NCI-H345 treated with DMSO at 0.1 percent for 48 hours (cell line): ENCODE measurements around the gene JAG1.
"Not testable (repeated sequence)": the region's sequence is repeated elsewhere in the genome, so short reads cannot be mapped to it uniquely, and the experiment has no call there.

ENCODE experiments used
- DNase-seq: peaks from one replicate; lab custom pipeline; 2025; ENCODE audit not compliant: unreplicated experiment; lab: John Stamatoyannopoulos, UW

Gene JAG1

DNA sequence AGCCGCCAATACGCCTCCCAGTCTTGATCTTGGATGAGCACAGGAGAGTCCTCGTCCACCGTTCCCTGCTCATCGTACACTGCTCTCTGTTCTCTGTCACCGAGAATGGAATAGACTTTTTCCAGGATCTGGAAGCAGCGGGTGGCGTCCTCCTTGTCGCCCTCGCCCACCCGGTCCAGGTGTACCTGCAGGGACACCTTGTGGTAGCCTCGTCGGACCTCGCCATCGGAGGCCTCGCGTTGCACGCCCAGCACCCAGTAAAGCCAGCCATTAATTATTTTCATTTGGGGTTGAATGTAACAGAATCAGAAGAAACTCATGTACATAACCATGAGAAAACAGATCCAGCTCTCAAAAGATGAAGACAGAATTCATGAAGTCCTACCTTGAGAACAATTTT, 59.9 kb downstream of the JAG1 start:
- DNase-seq = no peak

DNA sequence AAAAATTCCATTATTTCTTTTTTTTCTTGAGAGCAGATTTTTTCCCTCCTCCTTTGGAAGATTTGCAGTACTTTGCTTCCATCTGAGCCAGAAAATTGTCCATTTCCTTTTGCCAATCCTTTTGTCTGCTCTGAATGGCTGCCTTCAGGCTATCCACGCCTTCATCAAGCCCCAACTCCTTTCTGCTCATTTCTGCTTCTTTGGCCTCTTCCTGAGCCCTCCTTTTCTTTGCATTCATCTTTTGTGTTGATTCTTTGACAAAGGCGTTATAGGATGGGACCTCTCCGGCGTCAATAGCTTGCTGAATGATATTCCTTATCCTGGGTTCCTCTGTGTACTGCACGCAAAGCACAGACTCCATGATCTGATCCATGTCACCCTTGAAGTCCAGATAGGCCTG, 60.4 kb downstream of the JAG1 start:
- DNase-seq = not testable (repeated sequence)

DNA sequence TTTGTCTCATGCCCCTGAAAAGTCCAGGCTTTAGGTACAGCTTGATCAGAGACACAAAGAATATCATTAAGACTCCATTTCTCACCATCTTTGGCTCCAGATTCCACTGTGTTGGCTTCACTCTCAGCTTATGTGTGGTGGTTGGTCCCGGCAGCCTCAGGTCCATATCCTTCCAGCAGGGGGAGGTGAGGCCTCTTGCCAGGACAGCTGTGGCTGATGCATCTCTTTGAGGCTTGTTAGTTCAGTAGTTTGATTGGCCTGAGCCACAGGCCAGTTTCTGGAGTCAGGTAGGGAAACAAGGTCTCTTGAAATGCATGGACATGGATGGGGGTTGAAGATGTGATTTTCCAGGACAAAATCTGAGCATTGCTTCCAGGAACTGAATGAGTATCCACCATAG, 62.4 kb downstream of the JAG1 start:
- DNase-seq = no peak

DNA sequence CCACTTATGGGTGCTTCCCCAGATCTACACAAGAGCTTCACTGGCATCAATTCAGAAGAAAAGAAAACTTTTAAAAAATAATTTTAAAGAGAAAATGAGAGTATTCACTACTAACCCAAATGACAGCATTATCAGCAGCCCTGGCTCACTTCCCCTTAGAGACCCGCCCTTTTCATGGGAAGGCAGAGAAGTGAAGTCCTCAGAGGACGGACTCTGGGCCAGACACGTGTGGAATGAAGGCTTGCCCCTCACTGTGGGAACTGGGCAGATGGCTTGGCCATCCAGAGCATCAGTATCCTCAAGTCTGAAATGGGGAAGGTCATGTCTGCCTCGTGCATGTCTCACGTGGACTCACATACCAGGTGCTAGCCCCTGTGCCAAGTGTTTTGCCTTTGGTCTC, 63.5 kb downstream of the JAG1 start:
- no peak for DNase-seq

DNA sequence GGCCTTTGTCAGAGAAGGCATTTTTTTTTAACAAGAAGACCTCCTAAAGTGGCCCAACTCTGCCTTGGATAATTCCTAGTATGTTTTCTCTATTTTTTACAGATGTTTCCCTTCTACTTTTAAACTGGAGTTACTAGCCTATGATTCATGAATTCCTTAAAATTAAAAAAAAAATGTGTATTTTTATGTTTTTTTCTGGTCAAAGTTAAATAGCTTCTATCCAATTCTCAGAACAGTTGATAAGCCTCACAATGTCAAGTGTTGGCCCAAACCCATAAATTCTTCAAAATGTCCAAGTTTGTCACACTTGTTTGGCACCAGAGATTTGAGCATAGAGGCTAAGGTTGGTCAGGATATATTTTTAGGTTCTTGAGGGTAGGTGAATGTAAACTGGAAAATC, 64.0 kb downstream of the JAG1 start:
- DNase-seq = no peak

DNA sequence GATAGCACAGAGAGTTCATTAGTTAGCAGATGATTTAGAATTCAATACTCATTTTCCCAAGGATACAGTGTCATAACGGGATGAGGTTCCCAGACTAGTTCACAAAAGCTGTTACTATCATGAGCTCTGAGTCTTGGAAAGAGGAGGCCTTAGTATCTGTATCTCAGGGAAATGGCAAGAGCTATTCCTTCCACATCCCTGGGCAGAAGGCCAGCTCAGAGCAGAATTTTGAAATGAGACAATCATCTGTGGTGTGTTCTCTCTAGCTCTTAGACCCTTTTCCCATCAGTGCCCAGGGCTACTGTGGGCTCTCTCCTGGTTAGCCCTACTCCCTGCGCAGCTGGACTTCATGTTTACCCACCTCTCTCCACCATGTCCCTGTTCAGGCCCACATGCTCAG, 64.5 kb downstream of the JAG1 start:
- DNase-seq = no peak

DNA sequence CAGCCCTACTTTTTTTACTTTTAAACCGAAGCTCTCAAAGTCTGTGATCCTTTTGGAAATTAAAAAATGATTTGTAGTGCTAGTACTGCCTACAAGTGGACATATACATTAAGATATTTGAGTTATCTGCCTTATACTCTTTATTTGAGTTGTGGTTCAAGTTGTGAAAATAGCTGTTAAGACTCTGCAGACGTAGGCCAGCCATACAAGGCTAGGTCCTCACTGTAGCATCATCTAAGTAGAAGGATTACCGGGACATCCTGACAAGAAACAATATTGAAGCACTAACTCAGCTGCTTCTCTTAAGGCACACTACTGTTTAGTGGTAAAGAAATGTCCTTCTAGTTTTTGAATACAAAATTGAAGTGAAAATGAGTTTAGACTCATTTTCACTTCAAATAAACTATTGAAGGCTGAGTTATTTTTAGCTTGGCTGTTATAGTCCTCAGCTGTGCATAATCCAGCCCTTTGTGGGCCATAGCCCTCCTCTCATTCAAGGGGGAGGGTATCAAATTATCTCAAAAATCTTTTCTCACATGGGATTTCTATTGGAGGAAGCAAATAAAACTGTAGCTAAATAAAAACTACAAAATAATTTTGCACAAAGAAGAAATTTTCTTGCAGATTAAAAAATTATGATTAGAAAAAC, 68.1 kb downstream of the JAG1 start:
- DNase-seq = no peak

DNA sequence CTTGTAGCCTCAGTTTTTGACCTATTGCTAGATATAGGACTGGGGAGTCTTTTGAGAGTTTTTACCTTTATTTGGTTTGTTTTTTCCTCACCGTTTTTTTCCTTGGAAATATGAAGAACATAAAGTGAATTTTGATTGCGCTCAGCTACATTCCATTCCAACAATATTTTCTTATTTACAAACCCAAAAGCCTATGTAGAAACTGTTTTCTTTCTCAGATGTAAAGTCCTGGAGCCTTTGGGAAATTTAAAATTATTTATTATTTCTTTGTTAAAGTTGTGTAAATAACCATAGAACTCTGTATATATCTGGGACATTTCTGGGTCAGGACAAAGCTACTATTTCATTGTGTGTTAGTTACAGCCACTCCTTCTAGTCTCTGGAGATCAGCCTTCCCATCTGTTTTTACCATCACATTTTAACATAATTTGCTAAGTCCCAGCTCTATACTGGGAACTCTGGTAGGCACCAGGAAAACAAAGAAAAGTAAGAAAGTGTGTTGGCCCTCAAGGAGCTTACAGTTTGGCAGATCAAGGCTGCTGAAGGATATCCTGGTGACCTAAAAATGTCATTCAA, 68.8 kb downstream of the JAG1 start:
- no peak for DNase-seq

DNA sequence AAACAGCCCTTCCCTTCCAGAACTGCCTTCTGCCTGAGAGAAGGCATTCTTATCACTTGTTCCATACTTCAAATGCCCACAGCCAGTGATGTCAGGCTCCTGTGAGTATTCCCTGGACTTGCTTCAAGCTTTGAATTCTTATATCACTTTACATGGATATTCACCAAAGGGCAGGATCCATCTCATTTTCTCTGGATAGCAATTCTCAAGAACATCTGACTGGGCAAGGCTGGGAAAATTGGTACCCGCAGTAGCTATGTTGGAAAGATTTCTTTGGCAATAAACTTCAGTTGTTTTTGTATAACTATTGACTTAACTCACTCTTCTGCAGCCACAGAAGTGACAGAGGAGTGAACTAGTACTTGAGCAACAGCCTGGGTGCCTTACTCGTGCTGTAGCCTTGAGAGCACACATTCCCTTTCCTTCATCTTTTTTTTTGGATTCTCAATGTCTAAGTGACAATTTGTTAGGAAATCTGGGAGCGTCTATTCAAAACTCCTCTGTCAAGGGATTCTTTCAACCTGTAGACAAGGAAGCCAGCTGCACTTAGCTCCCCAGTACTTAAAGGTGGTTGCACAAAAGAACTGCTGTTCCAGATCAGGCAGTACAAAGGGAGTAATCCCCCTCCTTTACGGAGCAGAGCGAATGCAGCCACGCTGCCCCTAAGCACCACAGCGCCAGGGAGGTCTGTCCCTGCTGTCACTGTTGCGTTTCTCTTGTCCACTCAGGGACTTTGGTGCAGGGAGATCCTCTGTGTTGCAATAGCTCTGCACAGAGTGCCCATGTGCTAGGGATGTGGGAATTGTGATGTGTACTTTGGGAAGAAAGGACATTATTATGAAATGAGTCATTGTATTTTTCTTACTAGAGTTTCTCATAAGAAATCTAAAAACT, 69.6 kb downstream of the JAG1 start:
- DNase-seq = no peak

DNA sequence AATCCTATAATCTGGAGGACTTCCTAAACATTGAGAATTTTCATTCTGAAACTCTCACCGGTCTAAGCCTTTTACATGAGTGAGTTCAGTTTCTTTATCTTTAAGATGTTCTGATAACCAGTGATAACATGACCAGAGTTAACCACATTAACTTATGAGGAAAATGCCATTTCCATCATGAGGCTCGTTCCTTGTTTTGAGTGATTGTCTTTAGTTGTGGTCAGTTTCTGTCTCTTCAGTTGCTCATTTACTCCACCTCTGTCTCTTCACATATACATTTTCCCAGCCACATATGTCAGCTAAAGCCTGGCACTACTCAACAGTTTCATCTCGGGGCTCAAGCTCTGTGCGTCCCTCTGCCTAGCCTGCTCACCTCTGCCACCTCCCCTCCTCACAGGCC, 70.4 kb downstream of the JAG1 start:
- no peak for DNase-seq

DNA sequence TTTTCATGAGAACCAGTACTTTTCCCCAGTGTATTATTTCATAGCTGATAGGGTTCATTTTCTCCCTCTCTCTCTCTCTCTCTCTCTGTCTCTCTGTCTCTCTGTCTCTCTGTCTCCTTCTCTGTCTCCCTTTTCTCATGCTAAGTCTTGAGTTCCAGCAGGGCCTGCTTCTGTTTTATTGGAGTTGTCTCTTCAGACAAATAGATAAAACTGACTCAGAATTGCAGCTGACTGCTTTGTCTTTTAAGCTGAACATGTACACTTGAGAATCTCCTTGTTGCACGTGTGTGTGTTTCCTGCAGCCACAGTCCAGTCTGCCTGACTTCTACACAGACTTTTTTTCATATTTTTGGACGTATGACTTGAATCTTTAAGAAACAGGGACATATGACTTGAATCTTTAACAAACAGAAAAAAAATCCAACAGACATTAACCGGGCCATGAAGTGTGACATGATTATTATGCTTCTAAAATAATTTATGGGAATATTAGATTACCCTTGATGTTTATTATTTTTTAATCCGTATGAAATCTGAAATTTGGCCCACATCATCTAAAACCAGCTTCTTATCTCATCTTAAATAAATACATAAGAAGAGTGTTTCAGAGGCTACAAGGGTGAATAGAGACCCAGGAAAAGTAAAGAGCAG, 71.5 kb downstream of the JAG1 start:
- no peak for DNase-seq

DNA sequence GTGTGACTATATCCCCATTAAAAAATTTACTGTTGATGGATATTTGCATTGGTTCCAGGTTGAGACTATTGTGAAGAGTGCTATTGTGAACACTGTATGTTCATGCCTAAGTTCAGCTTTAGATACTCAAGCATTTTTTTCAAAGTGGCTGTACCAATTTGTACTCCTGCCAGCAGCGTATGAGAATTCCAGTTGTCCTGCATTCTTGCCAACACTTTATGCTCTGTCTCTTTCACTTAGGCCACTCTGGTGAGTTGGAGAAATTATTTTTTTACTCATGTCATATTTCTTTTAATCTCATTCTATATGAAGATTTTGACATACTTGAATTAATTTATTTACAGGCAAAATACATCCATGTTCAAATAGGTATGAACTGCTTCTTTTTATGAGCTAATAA, 76.2 kb downstream of the JAG1 start:
- DNase-seq = no peak

DNA sequence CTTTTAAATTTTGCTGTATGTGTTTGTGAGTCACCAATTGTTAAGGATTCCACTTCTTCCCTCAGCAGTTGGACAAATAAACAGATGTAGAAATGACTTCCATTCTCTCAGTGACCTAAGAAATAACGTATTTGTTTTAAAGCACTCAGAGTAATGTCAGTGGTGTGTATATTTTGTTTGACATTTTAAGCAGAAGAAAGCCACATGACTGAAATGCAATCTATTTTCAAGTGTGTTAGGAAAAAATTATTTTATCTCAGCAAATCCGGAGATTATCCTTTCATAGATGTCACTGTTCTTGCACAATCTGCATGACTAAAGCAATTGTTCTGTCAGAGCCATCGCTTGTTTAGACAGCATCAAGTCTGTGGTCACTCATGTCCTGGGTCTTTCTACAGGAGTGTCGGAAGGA, 77.1 kb downstream of the JAG1 start:
- no peak for DNase-seq

DNA sequence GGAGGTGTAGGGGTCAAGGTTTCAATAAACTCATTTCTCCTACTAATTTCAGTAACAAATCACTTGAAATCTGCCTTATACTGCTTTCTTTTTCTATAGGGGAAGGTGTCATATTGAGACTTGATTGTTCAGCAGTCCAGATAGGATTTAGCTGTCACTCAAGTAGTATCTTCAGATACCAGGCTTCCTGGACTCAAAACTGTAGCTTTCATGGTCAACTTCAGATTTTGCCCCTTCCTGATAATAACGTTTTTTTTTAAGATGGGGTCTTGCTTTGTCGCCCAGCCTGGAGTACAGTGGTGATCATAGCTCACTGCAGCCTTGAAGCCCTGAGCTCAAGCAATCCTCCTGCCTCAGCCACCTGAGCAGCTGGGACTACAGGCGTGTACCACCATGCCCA, 77.8 kb downstream of the JAG1 start:
- DNase-seq = no peak

DNA sequence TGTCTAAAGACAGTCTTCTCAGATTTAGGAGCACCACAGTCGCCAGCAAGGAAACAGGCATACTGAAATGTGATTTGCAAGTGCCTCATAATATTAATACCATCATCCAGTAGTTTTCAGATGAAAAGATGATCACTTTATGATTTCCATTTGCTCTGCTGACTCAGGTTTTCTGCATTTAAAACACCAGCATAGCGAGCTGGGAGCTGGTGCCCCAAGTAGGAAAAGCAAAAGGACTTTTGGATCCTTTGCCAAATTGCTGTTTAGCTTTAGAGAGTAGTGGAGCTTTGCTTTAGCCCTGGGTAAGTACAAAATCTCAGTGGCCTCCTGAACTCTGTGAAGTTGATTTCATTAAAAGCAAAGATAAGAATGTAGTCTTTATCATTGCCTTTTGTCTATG, 78.5 kb downstream of the JAG1 start:
- DNase-seq = no peak

DNA sequence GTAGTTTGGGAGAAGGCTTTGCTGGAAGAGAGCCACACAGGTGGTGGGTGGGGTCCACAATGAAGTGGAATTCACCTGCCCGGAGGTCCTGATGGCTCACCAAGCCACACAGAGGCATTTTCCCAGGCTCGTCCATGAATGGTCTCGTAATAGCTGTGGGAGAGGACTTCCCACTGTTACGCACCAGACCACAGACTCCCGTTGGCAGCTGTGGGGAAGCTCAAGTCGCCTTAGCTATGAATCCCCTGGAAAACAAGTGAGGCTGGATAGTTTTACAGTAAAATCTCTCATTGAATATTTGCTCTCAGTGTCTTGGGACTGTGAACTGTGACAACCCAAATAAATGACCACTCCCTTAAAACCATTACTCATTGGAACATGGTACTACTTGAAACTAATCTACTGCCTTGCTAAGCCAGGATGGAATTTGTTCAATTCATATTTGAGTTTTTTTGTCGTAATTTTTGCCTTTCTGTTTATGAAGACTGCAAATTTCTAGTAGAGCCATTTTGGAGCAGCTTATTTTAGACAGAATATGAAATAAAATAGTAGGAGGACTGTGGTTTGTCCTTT, 79.4 kb downstream of the JAG1 start:
- no peak for DNase-seq

DNA sequence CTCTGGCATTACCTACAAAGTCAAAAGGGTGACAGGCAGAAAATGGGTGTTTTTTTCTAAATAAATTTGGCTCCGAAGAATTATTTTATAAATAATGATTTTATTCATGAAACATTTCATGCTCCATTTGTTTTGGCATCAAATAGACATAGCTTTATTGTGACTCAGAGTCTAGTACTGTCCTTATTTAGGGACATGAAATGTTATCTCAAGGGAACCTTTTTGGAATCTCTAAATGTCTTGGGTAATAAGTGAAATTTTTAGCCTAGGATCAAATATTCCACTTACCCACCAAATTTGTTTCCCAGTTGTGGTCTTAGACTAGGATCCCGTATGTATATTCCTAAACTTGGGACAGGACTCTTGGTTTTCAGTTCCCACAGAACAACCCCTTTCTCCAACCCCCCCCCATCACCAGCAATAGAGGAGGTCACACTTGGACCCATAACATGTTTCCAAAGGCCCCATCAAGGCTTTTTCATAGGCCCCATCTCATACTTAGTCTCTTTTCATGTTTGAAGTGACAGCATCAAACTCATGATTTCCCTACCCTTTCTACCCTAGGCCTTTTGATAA, 81.8 kb downstream of the JAG1 start:
- DNase-seq = no peak

DNA sequence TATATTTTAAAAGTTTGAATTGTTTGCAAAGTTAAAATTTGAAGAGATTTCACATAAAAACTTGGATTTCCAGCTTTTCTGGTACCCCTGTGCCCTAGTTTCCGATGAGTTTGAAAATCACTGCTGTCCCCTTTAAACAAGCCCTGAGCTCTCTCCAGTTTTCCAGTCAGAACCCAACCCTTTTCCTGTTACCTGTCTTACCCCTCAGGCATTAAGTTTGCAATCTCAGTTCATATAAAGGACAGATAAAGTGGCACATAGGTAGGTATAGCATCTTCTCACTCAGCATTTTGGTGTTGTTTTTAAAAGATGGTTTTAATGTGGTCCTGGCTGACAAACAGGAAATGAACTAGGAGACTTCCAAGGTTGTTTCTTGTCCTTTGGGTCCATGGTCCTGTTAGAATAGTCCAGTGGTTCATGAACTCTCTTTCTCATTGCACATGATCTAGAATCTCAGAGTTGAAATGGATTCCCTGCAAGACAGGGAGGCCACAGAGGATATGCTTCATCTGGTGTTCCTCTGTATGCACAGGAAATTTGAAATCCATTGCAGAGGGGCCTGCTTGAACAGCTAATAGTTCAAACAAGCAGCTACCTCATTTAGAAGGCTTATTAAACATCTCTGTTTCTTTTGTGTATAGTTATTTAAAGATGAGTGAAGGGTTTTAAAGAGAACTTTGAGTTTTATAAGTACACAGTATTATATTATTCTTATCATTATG, 82.7 kb downstream of the JAG1 start:
- DNase-seq = no peak

DNA sequence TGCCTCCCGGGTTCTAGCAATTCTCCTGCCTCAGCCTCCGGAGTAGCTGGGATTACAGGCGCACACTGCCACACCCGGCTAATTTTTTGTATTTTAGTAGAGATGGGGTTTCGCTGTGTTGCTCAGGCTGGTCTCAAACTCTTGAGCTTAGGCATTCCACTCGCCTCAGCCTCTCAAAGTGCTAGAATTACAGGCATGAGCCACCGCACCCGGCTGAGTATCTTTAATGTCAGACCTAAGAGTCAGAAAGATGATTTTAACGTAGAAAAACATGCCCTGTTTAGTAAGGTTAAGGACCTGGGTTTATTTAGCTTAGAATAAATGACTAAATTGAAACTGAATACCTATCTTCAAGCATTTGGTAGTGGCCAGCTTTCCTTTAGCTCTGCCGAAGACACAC, 83.4 kb downstream of the JAG1 start:
- not testable (repeated sequence) for DNase-seq
